Central memory CD8-positive, alpha-beta T cell (primary cell): ENCODE measurements around the gene ABCC8.

Experiments used
- ATAC-seq: fragments of 150-1000 bp; cut with Tn5 transposase; replicated peaks from 2 replicates; pipeline ENCODE4 v1.10.0; 2022; ENCODE audit warnings: mild to moderate bottlenecking, moderate FRiP score, moderate number of reproducible peaks; ENCODE audit not compliant: poor library complexity, severe bottlenecking; ENCODE audit errors: extremely low read depth
- DNase-seq, 2 donors: peaks; one replicate each; pipeline ENCODE4 v3.0.0; 2021; ENCODE audit warnings: low spot score in 2 of 2
- H3K27ac Mint-ChIP-seq: one replicate; pipeline ENCODE4 v1.8.0; 2022; ENCODE audit warnings: low read depth, mild to moderate bottlenecking, moderate library complexity, mixed read lengths
- H3K27me3 Mint-ChIP-seq: one replicate; pipeline ENCODE4 v1.8.0; 2022; ENCODE audit warnings: mixed read lengths
- H3K36me3 Mint-ChIP-seq: one replicate; pipeline ENCODE4 v1.8.0; 2022; ENCODE audit warnings: mild to moderate bottlenecking, moderate library complexity, mixed read lengths; ENCODE audit not compliant: insufficient read depth
- H3K4me1 Mint-ChIP-seq: one replicate; pipeline ENCODE4 v1.8.0; 2022; ENCODE audit warnings: mixed read lengths
- H3K4me3 Mint-ChIP-seq: one replicate; pipeline ENCODE4 v1.8.0; 2022; ENCODE audit warnings: mild to moderate bottlenecking, moderate library complexity, mixed read lengths
- H3K9me3 Mint-ChIP-seq: one replicate; pipeline ENCODE4 v1.8.0; 2022; ENCODE audit warnings: mixed read lengths

The ABCC8 gene

DNA sequence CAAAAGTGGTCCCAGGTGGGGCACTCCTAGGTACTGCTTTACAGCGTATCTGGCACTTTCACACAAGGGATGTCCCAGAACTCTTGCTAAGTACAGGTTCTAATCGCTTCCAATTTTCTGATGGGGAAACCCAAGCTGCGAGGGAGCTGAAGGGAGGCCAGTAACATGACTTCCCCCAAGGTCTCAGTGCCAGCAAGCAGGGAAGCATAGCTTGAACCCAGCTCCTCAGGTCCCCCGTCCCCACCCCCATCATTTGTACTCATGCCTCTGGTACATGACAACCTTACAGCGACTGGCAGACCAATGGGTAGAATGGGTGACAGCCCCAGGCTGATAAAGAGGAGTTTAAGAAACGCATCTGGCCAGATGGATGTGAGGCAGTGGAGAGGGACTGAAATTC, 716 bp upstream of the ABCC8 start:
- DNase-seq, result no peak
- Mint-ChIP-seq H3K9me3 (no peaks in the 10 kb centered on the region), H3K36me3 (no peaks in the 10 kb centered on the region), H3K4me1 (no peaks in the 10 kb centered on the region), H3K27me3 (peaks cover 69% of the 10 kb centered on the region), H3K27ac (no peak overlapping the region), H3K4me3 (no peak overlapping the region)
- ATAC-seq, result no peak

DNA sequence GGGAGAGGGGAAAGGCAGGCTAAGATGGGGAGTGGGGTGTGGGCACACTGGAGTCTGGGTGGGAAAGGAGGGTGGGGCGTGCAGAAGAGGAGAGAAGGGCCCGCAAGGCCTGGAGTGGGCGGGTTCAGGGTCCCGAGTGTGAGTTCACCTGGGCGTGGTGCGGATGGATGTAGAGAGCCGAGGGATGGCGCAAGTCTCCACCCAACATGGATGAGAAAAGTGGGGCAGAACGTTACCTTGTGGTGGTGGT, 364 bp upstream of the ABCC8 start:
- H3K27me3 Mint-ChIP-seq, result peaks cover 70% of the 10 kb centered on the region
- H3K9me3 Mint-ChIP-seq, result no peaks in the 10 kb centered on the region
- no peak for DNase-seq
- no peak overlapping the region for H3K27ac Mint-ChIP-seq
- no peak for ATAC-seq
- no peaks in the 10 kb centered on the region for H3K36me3 Mint-ChIP-seq
- H3K4me3 Mint-ChIP-seq, result no peak overlapping the region
- H3K4me1 Mint-ChIP-seq, result no peaks in the 10 kb centered on the region

GRCh38 chr11:17475666-17476316, 854 bp downstream of the ABCC8 start:
- Mint-ChIP-seq H3K9me3 (no peaks in the 10 kb centered on the region), H3K27me3 (peaks cover 78% of the 10 kb centered on the region), H3K4me3 (no peak overlapping the region), H3K27ac (no peak overlapping the region), H3K36me3 (no peaks in the 10 kb centered on the region), H3K4me1 (no peaks in the 10 kb centered on the region)
- no peak for ATAC-seq
- DNase-seq, result no peak

GRCh38 chr11:17473071-17473744, 3.4 kb downstream of the ABCC8 start:
- Mint-ChIP-seq H3K27ac (no peak overlapping the region), H3K4me3 (no peak overlapping the region), H3K4me1 (no peaks in the 10 kb centered on the region), H3K9me3 (no peaks in the 10 kb centered on the region), H3K27me3 (peaks cover 68% of the 10 kb centered on the region), H3K36me3 (no peaks in the 10 kb centered on the region)
- no peak for DNase-seq
- ATAC-seq, result no peak

DNA sequence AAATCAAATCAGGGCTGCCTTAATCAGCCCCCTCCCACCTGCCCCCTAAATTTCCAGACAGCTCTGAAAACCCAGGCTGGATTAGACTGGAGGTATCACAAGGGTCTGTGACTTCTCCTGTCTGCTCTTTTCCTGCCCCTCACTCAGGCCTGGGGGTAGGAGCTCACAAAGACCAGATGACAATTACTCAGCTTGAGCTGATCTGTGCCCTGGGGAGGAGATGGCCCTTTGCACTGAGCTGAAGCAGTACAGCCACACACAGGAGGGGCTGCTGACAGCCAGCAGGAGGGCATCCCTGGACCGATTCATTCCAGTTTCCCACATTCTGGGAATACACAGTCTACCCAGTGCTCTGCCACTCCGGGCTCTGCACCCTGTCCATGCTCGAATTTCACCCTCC, 4.2 kb downstream of the ABCC8 start:
- Mint-ChIP-seq H3K27ac (no peak overlapping the region), H3K4me3 (no peak overlapping the region), H3K27me3 (peaks cover 61% of the 10 kb centered on the region)

DNA sequence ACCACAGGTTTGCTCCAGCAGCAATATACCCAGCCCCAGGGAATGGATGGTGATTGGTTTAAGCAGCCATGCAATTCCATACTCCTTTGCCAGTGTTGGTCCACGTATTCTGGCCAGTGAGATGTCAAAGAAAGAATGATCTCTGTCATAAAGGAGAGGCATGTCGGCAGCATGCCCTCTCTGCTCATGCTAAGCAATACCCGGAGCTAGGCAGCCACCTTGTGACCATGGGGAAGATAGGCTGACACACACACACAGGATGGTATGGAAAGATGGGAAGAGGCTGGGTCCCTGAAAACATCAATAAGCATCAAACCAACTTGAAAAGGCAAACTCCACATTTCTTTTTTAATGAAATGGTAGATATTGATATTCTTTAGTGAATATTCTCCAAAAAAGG, 5.1 kb downstream of the ABCC8 start:
- H3K36me3 Mint-ChIP-seq, result no peaks in the 10 kb centered on the region
- no peak overlapping the region for H3K4me3 Mint-ChIP-seq
- no peak for ATAC-seq
- no peaks in the 10 kb centered on the region for H3K4me1 Mint-ChIP-seq
- H3K27me3 Mint-ChIP-seq, result peaks cover 51% of the 10 kb centered on the region
- no peaks in the 10 kb centered on the region for H3K9me3 Mint-ChIP-seq
- DNase-seq, result no peak
- no peak overlapping the region for H3K27ac Mint-ChIP-seq

More for the DNA sequence above, 4.2 kb downstream of the ABCC8 start:
- no peaks in the 10 kb centered on the region for H3K4me1 Mint-ChIP-seq
- ATAC-seq, result no peak
- no peak for DNase-seq
- H3K9me3 Mint-ChIP-seq, result no peaks in the 10 kb centered on the region
- H3K36me3 Mint-ChIP-seq, result no peaks in the 10 kb centered on the region

DNA sequence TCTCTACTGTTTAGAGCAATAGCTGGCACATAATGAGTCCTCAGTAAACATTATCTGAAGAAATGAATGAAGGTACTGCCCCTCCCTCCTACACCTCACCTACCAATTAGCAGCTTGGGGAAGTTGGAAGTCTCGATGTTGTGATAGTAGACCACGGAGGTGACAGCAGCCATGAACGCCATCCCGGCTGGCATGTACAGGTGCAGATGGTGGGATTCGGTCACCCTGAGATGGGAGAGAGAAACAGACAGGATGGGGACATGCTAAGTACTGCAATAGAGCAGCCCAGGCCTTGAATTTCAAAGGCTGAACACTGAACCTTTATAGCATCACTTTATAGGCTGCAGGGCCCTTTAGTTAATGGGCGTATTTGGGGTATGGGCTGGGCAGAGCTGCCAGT, 6.6 kb downstream of the ABCC8 start:
- H3K9me3 Mint-ChIP-seq, result no peaks in the 10 kb centered on the region
- no peak overlapping the region for H3K27ac Mint-ChIP-seq
- ATAC-seq (no peak), DNase-seq (no peak)
- no peaks in the 10 kb centered on the region for H3K36me3 Mint-ChIP-seq
- peaks cover 36% of the 10 kb centered on the region for H3K27me3 Mint-ChIP-seq
- H3K4me1 Mint-ChIP-seq, result no peaks in the 10 kb centered on the region
- no peak overlapping the region for H3K4me3 Mint-ChIP-seq

DNA sequence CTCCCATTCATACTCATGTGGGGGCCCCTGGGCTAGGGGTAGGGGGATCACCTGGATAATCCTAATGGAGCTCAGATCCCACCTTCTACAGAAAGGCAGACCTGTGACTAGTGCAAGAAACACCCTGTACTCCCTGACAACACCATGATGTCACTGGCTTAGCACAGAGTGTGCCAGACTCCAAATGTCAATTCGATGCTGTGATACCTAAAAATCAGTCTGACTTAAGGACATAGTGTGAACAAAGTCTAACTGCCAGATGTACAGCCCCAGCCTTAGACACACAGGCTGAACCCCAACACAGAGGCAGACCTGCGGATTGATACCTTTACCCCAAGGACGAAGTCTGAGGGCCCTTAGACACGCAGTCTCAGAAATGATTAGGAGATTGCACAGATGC, 8.5 kb downstream of the ABCC8 start:
- Mint-ChIP-seq H3K4me1 (no peaks in the 10 kb centered on the region), H3K36me3 (no peaks in the 10 kb centered on the region), H3K27ac (no peak overlapping the region), H3K9me3 (no peaks in the 10 kb centered on the region), H3K27me3 (peaks cover 24% of the 10 kb centered on the region), H3K4me3 (no peak overlapping the region)
- no peak for DNase-seq
- no peak for ATAC-seq

DNA sequence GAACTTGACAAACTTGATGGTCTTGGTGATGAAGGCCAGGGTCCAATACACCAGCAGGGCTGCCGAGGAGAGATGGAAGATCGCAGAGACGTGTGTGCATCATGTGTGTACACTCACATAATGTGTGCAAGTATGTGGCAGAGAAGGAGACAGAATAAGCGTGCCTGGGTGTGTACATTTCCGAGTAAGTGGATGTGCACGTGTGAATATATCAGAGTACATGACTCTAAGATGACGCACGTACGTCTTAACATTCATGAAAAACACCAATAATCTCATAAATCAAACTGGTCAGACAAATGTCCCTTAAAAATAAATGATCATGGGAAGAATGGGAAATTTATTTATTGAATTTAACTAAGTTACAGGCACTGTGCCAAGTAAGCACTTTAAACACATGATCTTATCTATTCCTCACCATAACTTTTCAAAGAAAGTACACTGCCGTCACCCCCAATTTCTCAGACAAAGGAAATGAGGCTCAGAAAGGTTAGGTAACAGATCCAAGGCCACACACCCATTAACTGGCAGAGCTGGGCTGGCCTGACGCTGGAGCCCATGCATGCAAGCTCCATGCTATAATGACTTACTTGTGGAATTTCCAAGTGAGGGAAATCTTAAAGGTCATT, 13.0 kb downstream of the ABCC8 start:
- DNase-seq, result no peak
- peaks cover 21% of the 10 kb centered on the region for H3K27me3 Mint-ChIP-seq

GRCh38 chr11:17462940-17463339, 13.7 kb downstream of the ABCC8 start:
- H3K9me3 Mint-ChIP-seq, result no peaks in the 10 kb centered on the region
- H3K27me3 Mint-ChIP-seq, result peaks cover 22% of the 10 kb centered on the region
- no peak for ATAC-seq
- no peak overlapping the region for H3K27ac Mint-ChIP-seq
- H3K36me3 Mint-ChIP-seq, result no peaks in the 10 kb centered on the region
- no peaks in the 10 kb centered on the region for H3K4me1 Mint-ChIP-seq
- no peak for DNase-seq
- H3K4me3 Mint-ChIP-seq, result no peak overlapping the region

More for the DNA sequence above, 13.0 kb downstream of the ABCC8 start:
- Mint-ChIP-seq H3K36me3 (no peaks in the 10 kb centered on the region), H3K4me1 (no peaks in the 10 kb centered on the region), H3K9me3 (no peaks in the 10 kb centered on the region), H3K27ac (no peak overlapping the region), H3K4me3 (no peak overlapping the region)
- no peak for ATAC-seq

- Mint-ChIP-seq H3K27ac (no peak overlapping the region), H3K36me3 (no peaks in the 10 kb centered on the region), H3K9me3 (no peaks in the 10 kb centered on the region), H3K4me3 (no peak overlapping the region), H3K27me3 (peaks cover 41% of the 10 kb centered on the region), H3K4me1 (no peaks in the 10 kb centered on the region)
- ATAC-seq, result no peak
- DNase-seq, result no peak
These were observed 16.2 kb downstream of the ABCC8 start for GRCh38 chr11:17460406-17460805.

GRCh38 chr11:17459236-17459896, 17.3 kb downstream of the ABCC8 start:
- Mint-ChIP-seq H3K27me3 (peaks cover 41% of the 10 kb centered on the region), H3K36me3 (no peaks in the 10 kb centered on the region), H3K4me3 (no peak overlapping the region), H3K9me3 (no peaks in the 10 kb centered on the region), H3K27ac (no peak overlapping the region), H3K4me1 (no peaks in the 10 kb centered on the region)
- ATAC-seq, result no peak
- DNase-seq, result no peak

GRCh38 chr11:17458268-17458667, 18.4 kb downstream of the ABCC8 start:
- Mint-ChIP-seq H3K9me3 (no peaks in the 10 kb centered on the region), H3K27ac (no peak overlapping the region), H3K4me3 (no peak overlapping the region), H3K27me3 (peaks cover 46% of the 10 kb centered on the region), H3K36me3 (no peaks in the 10 kb centered on the region), H3K4me1 (no peaks in the 10 kb centered on the region)
- DNase-seq, result no peak
- no peak for ATAC-seq
